SK-N-MC (cell line): ENCODE results near the gene ST8SIA5.

Experiments
- EZH2 ChIP-seq: fragments of 200-600 bp; sonication (generic); IDR thresholded peaks from one replicate; pipeline ENCODE4 v1.6.1; 2017; ENCODE audit warnings: antibody characterized with exemption
- POLR2AphosphoS5 ChIP-seq: IDR thresholded peaks from 2 replicates; pipeline ENCODE4 v1.6.1; 2012; ENCODE audit warnings: mild to moderate bottlenecking, low read depth, low read length, borderline replicate concordance

GRCh38 chr18:46732801-46733200 is 24.1 kb downstream of the ST8SIA5 start:
- TF ChIP-seq EZH2 (no peak), POLR2AphosphoS5 (no peak)
